Suprapubic skin (tissue), 3 donors: ENCODE measurements around the gene ARHGEF25.

Experiments used
- CTCF ChIP-seq, 2 donors: fragments of 200-600 bp in 1 of 2; fragments of 450-650 bp in 1 of 2; sonication (generic) in 1 of 2; IDR thresholded peaks; one replicate each; pipeline ENCODE4 v1.5.1; 2016 to 2019; ENCODE audit warnings: antibody characterized with exemption in 2 of 2, mild to moderate bottlenecking in 1 of 2, moderate library complexity in 1 of 2
- POLR2A ChIP-seq, 2 donors: fragments of 450-650 bp; IDR thresholded peaks; one replicate each; pipeline ENCODE4 v1.6.1; 2017; ENCODE audit warnings: antibody characterized with exemption in 2 of 2, mild to moderate bottlenecking in 2 of 2, moderate library complexity in 2 of 2

GRCh38 chr12:57609101-57609780 lies 2.0 kb upstream of the ARHGEF25 start:
- no peak for TF ChIP-seq CTCF (IDR thresholded peaks at IDR 0.05)
- TF ChIP-seq POLR2A (IDR thresholded peaks at IDR 0.05) = no peak
